Activated CD8-positive, alpha-beta T cell treated with anti-CD3 and anti-CD28 coated beads for 36 hours (primary cell): ENCODE measurements around the gene PHKB. TPM values are rescaled to one million over a fixed set of nuclear protein-coding genes. Genes with fewer than 3 reads are reported as not detected.

ENCODE experiments used
- ATAC-seq: fragments of 200-7000 bp; cut with Tn5 transposase; one replicate; pipeline ENCODE4 v1.10.0; 2021; ENCODE audit warnings: mild to moderate bottlenecking, moderate library complexity
- CTCF ChIA-PET: fragments of 350-600 bp; sonication (Branson Sonifier 250); formaldehyde crosslinking; loops from one replicate; lab custom pipeline; 2021; ENCODE audit warnings: antibody characterized with exemption; lab: Charles Lee
- POLR2A ChIA-PET: fragments of 350-600 bp; sonication (Branson Sonifier 250); formaldehyde crosslinking; loops from one replicate; lab custom pipeline; 2021; ENCODE audit warnings: antibody characterized with exemption; lab: Charles Lee
- DNase-seq: peaks from one replicate; pipeline ENCODE4 v3.0.0-alpha.2; 2020
- H3K27ac Mint-ChIP-seq: one replicate; pipeline ENCODE4 v1.8.0; 2021; ENCODE audit warnings: mild to moderate bottlenecking, mixed read lengths
- H3K27me3 Mint-ChIP-seq: one replicate; pipeline ENCODE4 v1.8.0; 2021; ENCODE audit warnings: mixed read lengths
- H3K36me3 Mint-ChIP-seq: one replicate; pipeline ENCODE4 v1.8.0; 2021; ENCODE audit warnings: low read depth, mixed read lengths
- H3K4me1 Mint-ChIP-seq: one replicate; pipeline ENCODE4 v1.8.0; 2021; ENCODE audit warnings: low read depth, mixed read lengths
- H3K4me3 Mint-ChIP-seq: one replicate; pipeline ENCODE4 v1.8.0; 2021; ENCODE audit warnings: mild to moderate bottlenecking, moderate library complexity, mixed read lengths
- H3K9me3 Mint-ChIP-seq: one replicate; pipeline ENCODE4 v1.8.0; 2021; ENCODE audit warnings: mixed read lengths
- intact Hi-C: fragments of 100-400 bp; cut with micrococcal nuclease; formaldehyde crosslinking; loops from one replicate; pipeline ENCODE4 v1.10.0; 2022
- total RNA-seq, 2 experiments: library from RNA; stranded (reverse); gene quantifications; one replicate each; pipeline ENCODE4 v1.2.3, GENCODE V29; 2021
- TF ChIP-seq, protein P1 (sequence below): fragments of 200-600 bp; IDR thresholded peaks from one replicate; pipeline ENCODE4 v1.8.0; 2022; ENCODE audit warnings: antibody characterized with exemption, mild to moderate bottlenecking

Gene PHKB
- total RNA-seq, 2 experiments from 2014 or later, result 20.2 to 23.1 TPM

DNA sequence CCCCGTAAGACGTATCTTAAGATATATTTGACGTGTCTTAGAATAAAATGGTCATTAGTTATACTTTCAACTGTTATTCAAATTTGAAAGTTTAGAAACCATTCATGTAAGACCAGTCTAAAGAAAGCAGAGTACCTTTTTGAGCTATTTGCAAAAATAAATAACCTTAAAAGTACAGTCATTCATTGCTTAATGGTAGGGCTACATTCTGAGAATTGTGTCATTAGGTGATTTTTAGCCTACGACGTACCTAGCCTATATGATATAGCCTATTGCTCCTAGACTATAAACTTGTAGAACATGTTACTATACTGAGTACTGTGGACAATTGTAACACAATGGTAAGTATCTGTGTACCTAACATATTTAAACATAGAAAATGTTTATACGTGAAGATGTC lies 139.2 kb downstream of the PHKB start:
- no peak for ATAC-seq
- no peaks in the 10 kb centered on the region for H3K9me3 Mint-ChIP-seq
- ChIA-PET POLR2A (no interaction called here), CTCF (no interaction called here)
- peaks cover 13% of the 10 kb centered on the region for H3K36me3 Mint-ChIP-seq
- DNase-seq, result no peak
- TF ChIP-seq, protein P1, sequence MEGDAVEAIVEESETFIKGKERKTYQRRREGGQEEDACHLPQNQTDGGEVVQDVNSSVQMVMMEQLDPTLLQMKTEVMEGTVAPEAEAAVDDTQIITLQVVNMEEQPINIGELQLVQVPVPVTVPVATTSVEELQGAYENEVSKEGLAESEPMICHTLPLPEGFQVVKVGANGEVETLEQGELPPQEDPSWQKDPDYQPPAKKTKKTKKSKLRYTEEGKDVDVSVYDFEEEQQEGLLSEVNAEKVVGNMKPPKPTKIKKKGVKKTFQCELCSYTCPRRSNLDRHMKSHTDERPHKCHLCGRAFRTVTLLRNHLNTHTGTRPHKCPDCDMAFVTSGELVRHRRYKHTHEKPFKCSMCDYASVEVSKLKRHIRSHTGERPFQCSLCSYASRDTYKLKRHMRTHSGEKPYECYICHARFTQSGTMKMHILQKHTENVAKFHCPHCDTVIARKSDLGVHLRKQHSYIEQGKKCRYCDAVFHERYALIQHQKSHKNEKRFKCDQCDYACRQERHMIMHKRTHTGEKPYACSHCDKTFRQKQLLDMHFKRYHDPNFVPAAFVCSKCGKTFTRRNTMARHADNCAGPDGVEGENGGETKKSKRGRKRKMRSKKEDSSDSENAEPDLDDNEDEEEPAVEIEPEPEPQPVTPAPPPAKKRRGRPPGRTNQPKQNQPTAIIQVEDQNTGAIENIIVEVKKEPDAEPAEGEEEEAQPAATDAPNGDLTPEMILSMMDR, result no peak
- H3K27ac Mint-ChIP-seq, result no peak overlapping the region
- H3K27me3 Mint-ChIP-seq, result no peaks in the 10 kb centered on the region
- H3K4me3 Mint-ChIP-seq, result no peak overlapping the region
- peaks cover 9% of the 10 kb centered on the region for H3K4me1 Mint-ChIP-seq
- intact Hi-C loops, result no loop called here

DNA sequence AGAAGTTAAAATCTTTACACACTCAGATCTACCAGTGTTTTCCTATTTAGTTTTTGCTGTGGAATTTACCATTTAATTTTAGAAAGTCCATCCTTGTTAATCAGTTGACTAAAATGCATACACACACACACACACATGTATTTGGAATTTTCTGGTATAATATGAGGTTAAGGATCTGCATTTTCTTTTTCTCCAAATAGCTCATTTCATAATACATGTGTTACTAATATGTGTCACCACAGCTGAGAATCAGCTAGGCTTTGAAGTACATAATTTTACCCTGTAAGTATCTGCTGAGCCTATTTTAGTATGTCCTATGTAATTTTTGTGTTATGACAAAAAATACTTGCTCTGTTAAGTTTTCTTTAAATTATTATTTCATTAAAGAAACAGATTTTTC lies 143.2 kb downstream of the PHKB start:
- TF ChIP-seq, protein P1, result no peak
- intact Hi-C loops, result no loop called here
- ATAC-seq (no peak), DNase-seq (no peak)
- ChIA-PET POLR2A (no interaction called here), CTCF (no interaction called here)
- Mint-ChIP-seq H3K36me3 (peaks cover 24% of the 10 kb centered on the region), H3K4me3 (no peak overlapping the region), H3K9me3 (peaks cover 3% of the 10 kb centered on the region), H3K4me1 (peaks cover 9% of the 10 kb centered on the region), H3K27me3 (no peaks in the 10 kb centered on the region), H3K27ac (no peak overlapping the region)

DNA sequence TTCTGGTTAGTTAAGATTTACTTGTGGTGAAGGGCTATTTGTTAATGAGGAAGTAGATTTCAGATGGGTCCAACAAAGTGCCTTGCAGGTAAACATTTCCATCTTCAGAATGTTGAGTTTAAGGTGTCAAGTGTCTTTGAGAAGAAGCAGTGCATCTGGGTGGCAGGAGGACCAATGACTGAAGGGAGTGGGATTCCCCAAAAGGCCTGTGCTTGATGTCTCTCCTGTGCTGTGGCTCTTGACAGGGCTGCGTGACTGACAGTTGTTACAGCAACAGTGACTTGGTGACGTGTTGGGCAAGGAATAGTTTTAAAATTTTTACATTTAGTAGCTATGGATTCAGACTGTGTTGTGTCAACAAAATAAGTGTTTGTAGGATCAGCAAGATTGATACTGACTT lies 149.9 kb downstream of the PHKB start:
- Mint-ChIP-seq H3K27me3 (no peaks in the 10 kb centered on the region), H3K36me3 (peaks cover 44% of the 10 kb centered on the region), H3K4me3 (no peak overlapping the region), H3K4me1 (peaks cover 2% of the 10 kb centered on the region), H3K27ac (no peak overlapping the region), H3K9me3 (peaks cover 3% of the 10 kb centered on the region)
- ChIA-PET CTCF (interaction anchor here (2.0 kb wide), 1 partner anchor 12 kb away, joined by 5 read pairs; no protein-coding TSS in a partner anchor), POLR2A (no interaction called here)
- TF ChIP-seq, protein P1, result no peak
- no peak for ATAC-seq
- no peak for DNase-seq
- intact Hi-C loops, result no loop called here

DNA sequence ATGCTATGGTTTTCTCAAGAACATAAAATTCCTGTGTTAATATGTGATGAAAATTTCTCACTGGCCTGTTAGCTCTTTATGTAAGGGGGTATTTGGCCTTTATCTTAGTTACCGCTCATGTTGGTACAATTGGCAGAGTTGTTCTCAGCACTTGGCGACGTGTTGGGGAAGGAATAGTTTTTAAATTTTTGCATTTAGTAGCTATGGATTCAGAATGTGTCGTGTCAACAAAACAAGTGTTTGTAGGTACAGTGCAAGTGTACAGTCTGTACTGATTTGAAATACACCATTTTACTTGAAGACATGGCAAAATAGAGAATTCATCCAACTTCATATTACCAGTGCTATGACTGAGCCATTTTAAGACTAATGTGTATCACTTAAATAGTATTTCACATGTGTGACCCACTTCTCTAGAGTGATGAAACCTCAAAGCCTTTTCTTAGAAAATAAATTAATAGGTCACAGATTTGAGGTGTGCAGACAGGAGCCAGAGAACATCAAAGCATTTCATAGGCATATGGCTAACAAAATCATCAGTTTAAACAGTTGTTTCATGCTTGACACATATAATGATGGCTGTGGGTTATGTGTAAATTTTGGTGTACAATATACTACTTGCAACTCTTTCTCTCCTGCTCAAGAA lies 150.8 kb downstream of the PHKB start:
- ATAC-seq (no peak), DNase-seq (no peak)
- Mint-ChIP-seq H3K4me1 (peaks cover 2% of the 10 kb centered on the region), H3K4me3 (no peak overlapping the region), H3K27ac (no peak overlapping the region), H3K36me3 (peaks cover 38% of the 10 kb centered on the region), H3K9me3 (peaks cover 3% of the 10 kb centered on the region), H3K27me3 (no peaks in the 10 kb centered on the region)
- intact Hi-C loops, result no loop called here
- CTCF ChIA-PET, result interaction anchor here (2.0 kb wide), 1 partner anchor 13 kb away, joined by 5 read pairs; no protein-coding TSS in a partner anchor
- POLR2A ChIA-PET, result no interaction called here
- TF ChIP-seq, protein P1, result no peak

DNA sequence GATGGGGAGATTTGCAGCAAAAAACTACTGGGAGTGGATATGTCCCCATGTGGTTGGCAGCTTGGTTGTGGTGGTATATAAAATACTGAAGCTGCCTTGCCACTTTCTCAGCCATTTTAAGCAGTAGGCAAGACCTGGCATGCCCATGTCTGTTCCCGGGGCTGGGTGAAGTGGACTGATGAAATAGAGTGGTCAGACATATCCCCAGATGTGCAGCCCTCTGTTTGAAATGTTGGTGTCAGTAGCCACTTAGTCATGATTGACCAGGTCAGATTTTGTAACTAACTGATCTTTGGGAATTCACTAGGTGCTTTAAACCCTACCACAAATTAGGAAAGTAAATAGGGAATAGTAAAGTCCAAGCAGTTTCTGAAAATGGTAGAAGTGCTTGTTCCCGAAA lies 151.6 kb downstream of the PHKB start:
- ATAC-seq, result no peak

More for the DNA sequence above, 151.6 kb downstream of the PHKB start:
- peaks cover 2% of the 10 kb centered on the region for H3K4me1 Mint-ChIP-seq
- H3K9me3 Mint-ChIP-seq, result peaks cover 3% of the 10 kb centered on the region
- H3K27ac Mint-ChIP-seq, result no peak overlapping the region
- ChIA-PET POLR2A (no interaction called here), CTCF (no interaction called here)
- peaks cover 34% of the 10 kb centered on the region for H3K36me3 Mint-ChIP-seq
- no peaks in the 10 kb centered on the region for H3K27me3 Mint-ChIP-seq
- no peak for DNase-seq
- intact Hi-C loops, result no loop called here
- TF ChIP-seq, protein P1, result no peak
- no peak overlapping the region for H3K4me3 Mint-ChIP-seq
